NCI-H510A (cell line): Measurements from ENCODE around the gene CLIC4.

Source experiments
- DNase-seq: peaks from one replicate; lab custom pipeline; 2025; lab: John Stamatoyannopoulos, UW

CLIC4 gene

GRCh38 chr1:24859063-24860010 lies 114.1 kb downstream of the CLIC4 start:
- no peak for DNase-seq

GRCh38 chr1:24860841-24861240 lies 115.6 kb downstream of the CLIC4 start:
- DNase-seq, result no peak

- DNase-seq, result no peak
Measured at GRCh38 chr1:24861821-24862727, 116.8 kb downstream of the CLIC4 start.

GRCh38 chr1:24862775-24863483 lies 117.7 kb downstream of the CLIC4 start:
- DNase-seq, result no peak

GRCh38 chr1:24864370-24864777 lies 119.1 kb downstream of the CLIC4 start:
- no peak for DNase-seq

GRCh38 chr1:24865168-24865567 lies 119.9 kb downstream of the CLIC4 start:
- DNase-seq, result no peak

- DNase-seq, result no peak
Measured at GRCh38 chr1:24865587-24865986, 120.3 kb downstream of the CLIC4 start.

GRCh38 chr1:24866211-24867083 lies 121.2 kb downstream of the CLIC4 start:
- no peak for DNase-seq

GRCh38 chr1:24867084-24867870 lies 122.0 kb downstream of the CLIC4 start:
- DNase-seq, result no peak

GRCh38 chr1:24868016-24868875 lies 123.0 kb downstream of the CLIC4 start:
- no peak for DNase-seq

- no peak for DNase-seq
Measured at GRCh38 chr1:24870551-24871195, 125.4 kb downstream of the CLIC4 start.

GRCh38 chr1:24871306-24871901 lies 126.2 kb downstream of the CLIC4 start:
- DNase-seq, result no peak

GRCh38 chr1:24872061-24872850 lies 127.0 kb downstream of the CLIC4 start:
- DNase-seq, result no peak

GRCh38 chr1:24873148-24873547 lies 127.9 kb downstream of the CLIC4 start:
- no peak for DNase-seq

GRCh38 chr1:24874056-24874455 lies 128.8 kb downstream of the CLIC4 start:
- no peak for DNase-seq

- DNase-seq, result no peak
Measured at GRCh38 chr1:24874611-24875234, 129.5 kb downstream of the CLIC4 start.

GRCh38 chr1:24875257-24875656 lies 130.0 kb downstream of the CLIC4 start:
- DNase-seq, result no peak
